ENCODE data around the gene ARHGAP8.
"Not testable (repeated sequence)": the region's sequence is repeated elsewhere in the genome, so short reads cannot be mapped to it uniquely, and the experiment has no call there.

Gene ARHGAP8

GRCh38 chr22:44739666-44740065 is 12.7 kb upstream of the ARHGAP8 start:
- H3K27me3 ChIP-seq (ENCODE audit: control insufficient read depth, insufficient read depth, low read length, poor library complexity, severe bottlenecking); H3K36me3 ChIP-seq (ENCODE audit: control insufficient read depth, insufficient read depth, low read length); H3K4me1 ChIP-seq (ENCODE audit: control insufficient read depth, insufficient read depth, low read length); H3K4me3 ChIP-seq (ENCODE audit: insufficient read depth, low read depth, low read length); H3K9me3 ChIP-seq (ENCODE audit: control insufficient read depth, low read length); H3K27ac ChIP-seq (ENCODE audit: insufficient read depth, low read depth, low read length, poor library complexity, severe bottlenecking): not testable (repeated sequence)
- WGBS, 2 experiments, result 81% methylated on average over 10 of the region's 10 CpGs

- H3K36me3 ChIP-seq (ENCODE audit: control insufficient read depth, insufficient read depth, low read length), result no peaks in the 10 kb centered on the region
Measured at GRCh38 chr22:44740307-44740706, 12.1 kb upstream of the ARHGAP8 start.

GRCh38 chr22:44741929-44742328 is 10.4 kb upstream of the ARHGAP8 start:
- no peaks in the 10 kb centered on the region for H3K9me3 ChIP-seq (ENCODE audit: control insufficient read depth, low read length)
- no peak overlapping the region for H3K27ac ChIP-seq (ENCODE audit: insufficient read depth, low read depth, low read length, poor library complexity, severe bottlenecking)
- H3K27me3 ChIP-seq (ENCODE audit: control insufficient read depth, insufficient read depth, low read length, poor library complexity, severe bottlenecking), result no peaks in the 10 kb centered on the region
- no peaks in the 10 kb centered on the region for H3K36me3 ChIP-seq (ENCODE audit: control insufficient read depth, insufficient read depth, low read length)
- H3K4me3 ChIP-seq (ENCODE audit: insufficient read depth, low read depth, low read length), result no peak overlapping the region
- H3K4me1 ChIP-seq (ENCODE audit: control insufficient read depth, insufficient read depth, low read length), result peaks cover 6% of the 10 kb centered on the region
- 91 to 95% methylated on average over 8 of the region's 9 CpGs for WGBS, 2 experiments

More at GRCh38 chr22:44740307-44740706, 12.1 kb upstream of the ARHGAP8 start:
- Histone ChIP-seq H3K4me1 (ENCODE audit: control insufficient read depth, insufficient read depth, low read length) (peaks cover 6% of the 10 kb centered on the region), H3K27ac (ENCODE audit: insufficient read depth, low read depth, low read length, poor library complexity, severe bottlenecking) (no peak overlapping the region), H3K27me3 (ENCODE audit: control insufficient read depth, insufficient read depth, low read length, poor library complexity, severe bottlenecking) (no peaks in the 10 kb centered on the region), H3K9me3 (ENCODE audit: control insufficient read depth, low read length) (no peaks in the 10 kb centered on the region), H3K4me3 (ENCODE audit: insufficient read depth, low read depth, low read length) (no peak overlapping the region)
- WGBS, 2 experiments, result 82 to 85% methylated on average over 17 of the region's 17 CpGs

- WGBS, 2 experiments, result 94 to 95% methylated on average over 10 to 11 of the region's 11 CpGs
- Histone ChIP-seq H3K27ac (ENCODE audit: insufficient read depth, low read depth, low read length, poor library complexity, severe bottlenecking) (no peak overlapping the region), H3K36me3 (ENCODE audit: control insufficient read depth, insufficient read depth, low read length) (no peaks in the 10 kb centered on the region)
Measured at GRCh38 chr22:44743247-44743646, 9.1 kb upstream of the ARHGAP8 start.

GRCh38 chr22:44743804-44744211 is 8.6 kb upstream of the ARHGAP8 start:
- 85 to 88% methylated on average over 7 of the region's 7 CpGs for WGBS, 2 experiments
- H3K27me3 ChIP-seq (ENCODE audit: control insufficient read depth, insufficient read depth, low read length, poor library complexity, severe bottlenecking), result no peaks in the 10 kb centered on the region
- H3K9me3 ChIP-seq (ENCODE audit: control insufficient read depth, low read length), result no peaks in the 10 kb centered on the region
- no peak overlapping the region for H3K4me3 ChIP-seq (ENCODE audit: insufficient read depth, low read depth, low read length)
- H3K4me1 ChIP-seq (ENCODE audit: control insufficient read depth, insufficient read depth, low read length), result peaks cover 6% of the 10 kb centered on the region
- H3K36me3 ChIP-seq (ENCODE audit: control insufficient read depth, insufficient read depth, low read length), result no peaks in the 10 kb centered on the region
- H3K27ac ChIP-seq (ENCODE audit: insufficient read depth, low read depth, low read length, poor library complexity, severe bottlenecking), result no peak overlapping the region

More at GRCh38 chr22:44743247-44743646, 9.1 kb upstream of the ARHGAP8 start:
- no peaks in the 10 kb centered on the region for H3K27me3 ChIP-seq (ENCODE audit: control insufficient read depth, insufficient read depth, low read length, poor library complexity, severe bottlenecking)
- H3K9me3 ChIP-seq (ENCODE audit: control insufficient read depth, low read length), result no peaks in the 10 kb centered on the region
- H3K4me1 ChIP-seq (ENCODE audit: control insufficient read depth, insufficient read depth, low read length), result peaks cover 6% of the 10 kb centered on the region
- no peak overlapping the region for H3K4me3 ChIP-seq (ENCODE audit: insufficient read depth, low read depth, low read length)

GRCh38 chr22:44745853-44746789 is 6.3 kb upstream of the ARHGAP8 start:
- Histone ChIP-seq H3K9me3 (ENCODE audit: control insufficient read depth, low read length) (no peaks in the 10 kb centered on the region), H3K27ac (ENCODE audit: insufficient read depth, low read depth, low read length, poor library complexity, severe bottlenecking) (no peak overlapping the region), H3K4me1 (ENCODE audit: control insufficient read depth, insufficient read depth, low read length) (no peaks in the 10 kb centered on the region), H3K27me3 (ENCODE audit: control insufficient read depth, insufficient read depth, low read length, poor library complexity, severe bottlenecking) (no peaks in the 10 kb centered on the region), H3K4me3 (ENCODE audit: insufficient read depth, low read depth, low read length) (no peak overlapping the region), H3K36me3 (ENCODE audit: control insufficient read depth, insufficient read depth, low read length) (no peaks in the 10 kb centered on the region)
- WGBS, 2 experiments, result 77 to 84% methylated on average over 11 to 13 of the region's 13 CpGs

GRCh38 chr22:44747784-44748127 is 4.6 kb upstream of the ARHGAP8 start:
- H3K4me3 ChIP-seq (ENCODE audit: insufficient read depth, low read depth, low read length); H3K4me1 ChIP-seq (ENCODE audit: control insufficient read depth, insufficient read depth, low read length); H3K27me3 ChIP-seq (ENCODE audit: control insufficient read depth, insufficient read depth, low read length, poor library complexity, severe bottlenecking); H3K36me3 ChIP-seq (ENCODE audit: control insufficient read depth, insufficient read depth, low read length); H3K27ac ChIP-seq (ENCODE audit: insufficient read depth, low read depth, low read length, poor library complexity, severe bottlenecking); H3K9me3 ChIP-seq (ENCODE audit: control insufficient read depth, low read length): not testable (repeated sequence)
- 95% methylated on average over 4 of the region's 4 CpGs for WGBS, 2 experiments

- H3K36me3 ChIP-seq (ENCODE audit: control insufficient read depth, insufficient read depth, low read length), result no peaks in the 10 kb centered on the region
- 93 to 96% methylated on average over 7 of the region's 7 CpGs for WGBS, 2 experiments
Measured at GRCh38 chr22:44748524-44748923, 3.9 kb upstream of the ARHGAP8 start.

GRCh38 chr22:44750481-44750880 is 1.9 kb upstream of the ARHGAP8 start:
- no peaks in the 10 kb centered on the region for H3K9me3 ChIP-seq (ENCODE audit: control insufficient read depth, low read length)
- H3K36me3 ChIP-seq (ENCODE audit: control insufficient read depth, insufficient read depth, low read length), result no peaks in the 10 kb centered on the region
- no peak overlapping the region for H3K27ac ChIP-seq (ENCODE audit: insufficient read depth, low read depth, low read length, poor library complexity, severe bottlenecking)
- peaks cover 30% of the 10 kb centered on the region for H3K27me3 ChIP-seq (ENCODE audit: control insufficient read depth, insufficient read depth, low read length, poor library complexity, severe bottlenecking)
- WGBS, 2 experiments, result 89 to 95% methylated on average over 1 of the region's 1 CpG
- H3K4me3 ChIP-seq (ENCODE audit: insufficient read depth, low read depth, low read length), result no peak overlapping the region
- H3K4me1 ChIP-seq (ENCODE audit: control insufficient read depth, insufficient read depth, low read length), result peaks cover 10% of the 10 kb centered on the region

More at GRCh38 chr22:44748524-44748923, 3.9 kb upstream of the ARHGAP8 start:
- no peak overlapping the region for H3K27ac ChIP-seq (ENCODE audit: insufficient read depth, low read depth, low read length, poor library complexity, severe bottlenecking)
- no peaks in the 10 kb centered on the region for H3K9me3 ChIP-seq (ENCODE audit: control insufficient read depth, low read length)
- H3K4me3 ChIP-seq (ENCODE audit: insufficient read depth, low read depth, low read length), result no peak overlapping the region
- peaks cover 7% of the 10 kb centered on the region for H3K4me1 ChIP-seq (ENCODE audit: control insufficient read depth, insufficient read depth, low read length)
- H3K27me3 ChIP-seq (ENCODE audit: control insufficient read depth, insufficient read depth, low read length, poor library complexity, severe bottlenecking), result peaks cover 18% of the 10 kb centered on the region

GRCh38 chr22:44753189-44754042 is 1.0 kb downstream of the ARHGAP8 start:
- peaks cover 30% of the 10 kb centered on the region for H3K27me3 ChIP-seq (ENCODE audit: control insufficient read depth, insufficient read depth, low read length, poor library complexity, severe bottlenecking)
- 49 to 53% methylated on average over 29 of the region's 29 CpGs for WGBS, 2 experiments
- peak overlapping the region; percentile 41 for H3K4me3 ChIP-seq (ENCODE audit: insufficient read depth, low read depth, low read length)
- peaks cover 16% of the 10 kb centered on the region for H3K4me1 ChIP-seq (ENCODE audit: control insufficient read depth, insufficient read depth, low read length)
- H3K36me3 ChIP-seq (ENCODE audit: control insufficient read depth, insufficient read depth, low read length), result no peaks in the 10 kb centered on the region
- no peak overlapping the region for H3K27ac ChIP-seq (ENCODE audit: insufficient read depth, low read depth, low read length, poor library complexity, severe bottlenecking)
- H3K9me3 ChIP-seq (ENCODE audit: control insufficient read depth, low read length), result no peaks in the 10 kb centered on the region

Measured in ectodermal cell (in vitro differentiated cells).